GM21576 (cell line): ENCODE results near the gene OXLD1.

Experiments used
- ATAC-seq: cut with Tn5 transposase; IDR thresholded peaks from one replicate; pipeline ENCODE4 v1.9.1; 2021; ENCODE audit warnings: mild to moderate bottlenecking, moderate library complexity; ENCODE audit not compliant: unreplicated experiment

The OXLD1 gene

GRCh38 chr17:81666342-81667191 is at the start of gene OXLD1, which contains the start of gene CCDC137:
Gene OXLD1 (minus strand): TSS chr17:81666605. CDS start chr17:81666577, 28 bp downstream.
Gene CCDC137 (plus strand): TSS chr17:81666737. CDS start chr17:81666767, 30 bp downstream.
- peak; percentile 90 for ATAC-seq

DNA sequence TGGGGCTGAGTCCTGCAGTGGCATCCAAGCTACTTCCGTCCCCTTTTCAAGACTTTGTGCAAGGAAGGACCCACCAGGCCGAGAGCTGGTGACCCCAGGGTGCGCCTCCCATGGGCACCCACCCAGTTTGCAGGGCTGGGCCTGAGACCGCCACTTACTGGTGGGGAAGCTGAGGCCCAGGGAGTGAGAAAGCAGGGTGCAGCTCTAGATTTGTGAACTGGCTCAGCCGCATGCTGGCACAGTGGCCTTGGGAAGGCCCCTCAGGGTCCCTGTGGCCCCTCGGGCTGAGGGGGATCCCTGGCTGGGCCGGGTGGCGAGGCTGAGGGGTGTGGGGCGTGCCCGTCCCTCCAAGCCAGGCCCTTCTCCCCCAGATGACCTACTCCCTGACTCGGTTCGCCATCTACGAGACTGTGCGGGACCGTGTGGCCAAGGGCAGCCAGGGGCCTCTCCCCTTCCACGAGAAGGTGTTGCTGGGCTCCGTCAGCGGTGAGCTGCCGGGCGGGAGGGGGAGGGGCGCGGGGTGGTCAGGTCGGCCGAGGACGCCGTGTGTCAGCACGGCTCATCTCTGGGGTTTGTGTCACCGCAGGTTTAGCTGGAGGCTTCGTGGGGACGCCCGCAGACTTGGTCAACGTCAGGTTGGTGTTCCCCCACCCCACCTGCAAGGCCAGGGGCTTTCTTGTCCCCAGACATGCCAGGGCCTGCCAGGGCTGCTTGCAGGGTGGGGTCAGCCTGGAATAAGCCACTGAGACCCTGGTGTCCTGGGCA is 48.9 kb upstream of the OXLD1 start:
- no peak for ATAC-seq

- ATAC-seq, result no peak
These were observed 48.2 kb upstream of the OXLD1 start for GRCh38 chr17:81714412-81715106.

GRCh38 chr17:81713556-81714411 is 47.4 kb upstream of the OXLD1 start:
- no peak for ATAC-seq

DNA sequence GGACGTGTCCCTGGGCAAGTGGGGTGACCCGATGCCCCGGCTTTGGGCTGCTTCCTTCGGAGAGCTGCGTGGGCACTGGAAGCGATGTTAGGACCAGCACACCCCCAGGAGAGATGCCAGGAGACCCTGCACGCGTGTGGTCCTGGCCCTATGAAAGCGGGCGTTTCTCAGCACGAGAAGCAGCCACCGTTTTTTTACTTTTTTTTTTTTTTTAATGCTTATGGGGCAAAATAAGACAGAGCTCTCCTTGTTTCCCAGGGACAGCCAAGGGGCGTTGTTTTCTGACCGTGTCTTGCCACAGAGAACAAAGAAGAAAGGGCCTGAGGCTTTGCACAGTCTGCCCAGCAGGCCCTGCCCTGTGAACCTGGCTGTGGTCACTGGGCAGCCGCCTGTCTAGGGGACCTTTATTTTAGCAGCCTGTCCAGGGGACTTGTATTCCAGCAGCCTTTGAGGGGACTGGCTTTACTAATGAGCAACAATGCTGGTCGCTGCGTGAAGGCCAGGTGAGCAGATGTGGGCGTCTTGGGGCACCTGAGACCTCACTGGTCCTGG is 46.7 kb upstream of the OXLD1 start:
- ATAC-seq, result no peak

GRCh38 chr17:81712468-81713003 is 46.1 kb upstream of the OXLD1 start:
- peak; percentile 16 for ATAC-seq

- peak; percentile 59 for ATAC-seq
These were observed 45.5 kb upstream of the OXLD1 start, which contains the start of gene SLC25A10 for GRCh38 chr17:81711814-81712467. Gene SLC25A10 (plus strand): TSS chr17:81712284. CDS start chr17:81712427, 143 bp downstream.

DNA sequence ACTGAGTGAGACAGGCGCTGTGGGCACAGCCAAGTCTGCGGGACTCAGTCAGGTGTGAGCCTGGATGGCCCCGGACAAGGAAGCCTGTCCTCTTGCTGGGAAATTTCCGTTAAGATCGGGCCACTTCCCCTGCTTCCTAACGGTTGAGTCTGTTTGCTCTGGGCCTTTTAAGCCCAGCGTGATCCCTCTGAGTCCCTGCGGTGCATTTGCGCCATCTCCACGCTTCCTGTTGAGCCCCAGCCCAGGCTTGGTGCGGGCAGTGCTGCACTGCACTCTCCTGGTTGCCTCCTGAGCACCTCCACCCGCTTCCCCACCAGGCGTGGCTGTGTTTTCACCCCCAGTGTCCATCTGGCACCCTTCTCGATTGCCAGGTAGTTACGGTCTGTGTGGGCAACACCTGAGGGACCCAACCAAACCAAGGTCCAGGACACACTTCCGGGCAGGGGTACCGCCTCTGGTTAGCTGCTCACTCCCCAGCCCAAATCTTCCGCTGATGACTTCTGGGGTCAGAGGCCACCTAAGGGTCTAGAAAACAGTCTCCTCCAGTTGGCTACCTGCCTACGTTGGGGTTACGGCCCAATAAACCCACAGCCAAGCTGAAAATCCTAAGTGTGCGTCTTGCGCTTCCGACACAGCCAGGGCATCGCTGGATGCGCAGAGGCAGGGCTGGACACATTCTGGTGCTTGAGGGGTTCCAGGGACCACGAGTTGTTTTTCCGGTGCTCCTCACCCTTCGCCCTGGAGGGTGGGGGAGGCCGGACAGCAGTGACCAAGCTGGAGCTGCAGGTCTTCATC is 44.3 kb upstream of the OXLD1 start:
- ATAC-seq, result no peak

GRCh38 chr17:81708739-81709185 is 42.4 kb upstream of the OXLD1 start:
- ATAC-seq, result no peak

DNA sequence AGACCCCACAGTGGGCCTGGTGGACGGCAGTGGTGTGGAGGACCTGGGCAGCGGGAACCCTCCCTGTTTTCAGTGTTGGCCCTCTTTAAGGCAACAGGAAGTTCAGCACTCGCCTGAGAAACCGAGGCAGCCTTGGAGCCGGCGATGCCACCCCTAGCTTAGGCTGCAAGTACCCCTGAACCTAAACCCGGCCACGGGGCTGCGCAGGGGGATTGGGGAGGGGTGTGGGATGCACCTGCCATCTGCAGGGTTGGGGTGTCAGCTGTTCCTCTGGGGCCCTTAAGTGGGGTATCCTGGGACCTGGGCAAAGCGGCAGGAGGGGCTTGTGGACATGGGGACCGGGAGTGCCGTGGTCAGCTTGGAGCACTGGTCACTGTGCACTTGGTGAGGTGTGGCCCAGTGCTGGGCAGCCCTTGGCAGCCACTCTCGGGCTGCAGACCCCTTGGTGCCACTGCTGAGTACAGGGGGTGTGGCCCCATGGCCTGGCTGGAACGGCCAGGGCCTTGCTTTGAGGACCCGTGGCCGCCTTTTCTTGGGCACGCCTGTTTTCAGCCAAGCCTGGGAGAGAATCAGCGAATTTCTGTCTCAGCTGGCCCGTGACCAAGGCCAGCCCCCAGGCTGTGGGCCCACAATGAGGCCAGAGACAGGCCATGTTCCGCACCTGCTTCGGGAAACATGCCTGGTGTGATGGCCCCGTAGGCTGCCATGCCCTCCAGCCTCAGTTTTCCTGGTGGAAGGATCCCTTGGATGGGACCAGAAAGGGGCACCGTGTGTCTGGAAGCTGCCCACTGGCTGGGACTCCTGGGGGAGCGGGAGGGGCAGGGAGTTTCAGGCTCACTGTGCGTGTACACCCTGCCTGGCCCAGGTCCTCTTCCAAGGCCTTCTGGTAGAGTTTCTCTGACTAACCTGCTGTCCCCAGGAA is 41.6 kb upstream of the OXLD1 start:
- no peak for ATAC-seq

- no peak for ATAC-seq
These were observed 40.6 kb upstream of the OXLD1 start for GRCh38 chr17:81706757-81707624.

DNA sequence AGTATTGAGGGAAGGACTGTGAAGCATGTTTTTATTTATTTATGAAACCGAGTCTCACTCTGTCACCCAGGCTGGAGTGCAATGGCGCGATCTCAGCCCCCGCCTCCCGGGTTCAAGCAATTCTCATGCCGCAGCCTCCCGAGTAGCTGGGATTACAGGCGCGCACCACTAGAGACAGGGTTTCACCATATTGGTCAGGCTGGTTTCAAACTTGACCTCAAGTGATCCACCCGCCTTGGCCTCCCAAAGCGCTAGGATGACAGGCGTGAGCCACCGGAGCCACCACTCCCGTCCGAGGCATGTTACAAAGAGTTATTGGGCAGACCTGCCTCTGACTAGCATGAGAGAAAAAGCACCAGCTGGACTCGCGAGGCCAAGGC is 39.8 kb upstream of the OXLD1 start:
- ATAC-seq, result no peak

- no peak for ATAC-seq
These were observed 39.3 kb upstream of the OXLD1 start for GRCh38 chr17:81705518-81706231.

- no peak for ATAC-seq
These were observed 37.6 kb upstream of the OXLD1 start for GRCh38 chr17:81703747-81704654.
